Measurements from ENCODE around the gene MTR.

Gene MTR

GRCh38 chr1:236812334-236813030 lies 17.4 kb downstream of the MTR start:
- Histone ChIP-seq H3K9ac (ENCODE audit: low read length) (no peak overlapping the region), H3K9me3 (ENCODE audit: insufficient read depth, low read length) (no peaks in the 10 kb centered on the region), H3K9me2 (replicated peaks; ENCODE audit: insufficient read depth, low read length) (no peaks in the 10 kb centered on the region), H3F3A (ENCODE audit: insufficient read depth) (no peaks in the 10 kb centered on the region), H3K27me3 (ENCODE audit: low read length) (no peaks in the 10 kb centered on the region), H3K79me2 (ENCODE audit: insufficient read depth, low read length) (no peaks in the 10 kb centered on the region), H2AFZ (ENCODE audit: low read depth, low read length, severe bottlenecking) (no peak overlapping the region), H3K36me3 (ENCODE audit: low read length) (peaks cover 34% of the 10 kb centered on the region), H4K20me1 (ENCODE audit: low read depth, low read length) (no peaks in the 10 kb centered on the region), H3K4me2 (ENCODE audit: low read depth, low read length, poor library complexity, severe bottlenecking) (no peak overlapping the region), H3K4me3 (ENCODE audit: insufficient read depth, low read length, poor library complexity, severe bottlenecking) (no peak overlapping the region), H3K27ac (ENCODE audit: low read depth, low read length) (no peak overlapping the region)
- no peak for TF ChIP-seq CTCF (IDR thresholded peaks at IDR 0.05; ENCODE audit: insufficient read depth, low read length, poor library complexity, severe bottlenecking)
- no peak for TF ChIP-seq EZH2phosphoT487 (conservative IDR thresholded peaks at IDR 0.05; ENCODE audit: low read length)

- TF ChIP-seq CTCF (IDR thresholded peaks at IDR 0.05; ENCODE audit: insufficient read depth, low read length, poor library complexity, severe bottlenecking) (no peak), EZH2phosphoT487 (conservative IDR thresholded peaks at IDR 0.05; ENCODE audit: low read length) (no peak)
- H3K27me3 ChIP-seq (ENCODE audit: low read length), result no peaks in the 10 kb centered on the region
Observed at GRCh38 chr1:236815941-236816340, 20.8 kb downstream of the MTR start.

GRCh38 chr1:236819856-236820255 lies 24.8 kb downstream of the MTR start:
- Histone ChIP-seq H4K20me1 (ENCODE audit: low read depth, low read length) (no peaks in the 10 kb centered on the region), H3K4me3 (ENCODE audit: insufficient read depth, low read length, poor library complexity, severe bottlenecking) (no peak overlapping the region), H3K9me2 (replicated peaks; ENCODE audit: insufficient read depth, low read length) (no peaks in the 10 kb centered on the region), H3K9me3 (ENCODE audit: insufficient read depth, low read length) (no peaks in the 10 kb centered on the region), H3K9ac (ENCODE audit: low read length) (no peak overlapping the region), H3K27me3 (ENCODE audit: low read length) (no peaks in the 10 kb centered on the region), H2AFZ (ENCODE audit: low read depth, low read length, severe bottlenecking) (no peak overlapping the region), H3K27ac (ENCODE audit: low read depth, low read length) (no peak overlapping the region), H3F3A (ENCODE audit: insufficient read depth) (no peaks in the 10 kb centered on the region; the same call in 1 of the 2 replicates), H3K4me2 (ENCODE audit: low read depth, low read length, poor library complexity, severe bottlenecking) (no peak overlapping the region), H3K36me3 (ENCODE audit: low read length) (peaks cover 41% of the 10 kb centered on the region), H3K79me2 (ENCODE audit: insufficient read depth, low read length) (peaks cover 3% of the 10 kb centered on the region; the same call in 1 of the 2 replicates)
- no peak for TF ChIP-seq EZH2phosphoT487 (conservative IDR thresholded peaks at IDR 0.05; ENCODE audit: low read length)

More at GRCh38 chr1:236815941-236816340, 20.8 kb downstream of the MTR start:
- H3K4me3 ChIP-seq (ENCODE audit: insufficient read depth, low read length, poor library complexity, severe bottlenecking), result no peak overlapping the region
- no peaks in the 10 kb centered on the region for H3K9me3 ChIP-seq (ENCODE audit: insufficient read depth, low read length)
- no peak overlapping the region for H3K4me2 ChIP-seq (ENCODE audit: low read depth, low read length, poor library complexity, severe bottlenecking)
- no peak overlapping the region for H3K27ac ChIP-seq (ENCODE audit: low read depth, low read length)
- H3K79me2 ChIP-seq (ENCODE audit: insufficient read depth, low read length), result no peaks in the 10 kb centered on the region
- H4K20me1 ChIP-seq (ENCODE audit: low read depth, low read length), result no peaks in the 10 kb centered on the region
- H3F3A ChIP-seq (ENCODE audit: insufficient read depth), result no peaks in the 10 kb centered on the region; the same call in 1 of the 2 replicates
- peaks cover 33% of the 10 kb centered on the region for H3K36me3 ChIP-seq (ENCODE audit: low read length)
- no peak overlapping the region for H3K9ac ChIP-seq (ENCODE audit: low read length)
- H3K9me2 ChIP-seq (replicated peaks; ENCODE audit: insufficient read depth, low read length), result no peaks in the 10 kb centered on the region
- no peak overlapping the region for H2AFZ ChIP-seq (ENCODE audit: low read depth, low read length, severe bottlenecking)

- no peaks in the 10 kb centered on the region for H3K9me2 ChIP-seq (replicated peaks; ENCODE audit: insufficient read depth, low read length)
- H3F3A ChIP-seq (ENCODE audit: insufficient read depth), result no peaks in the 10 kb centered on the region; the same call in 1 of the 2 replicates
- peaks cover 3% of the 10 kb centered on the region; the same call in 1 of the 2 replicates for H3K79me2 ChIP-seq (ENCODE audit: insufficient read depth, low read length)
- H3K9me3 ChIP-seq (ENCODE audit: insufficient read depth, low read length), result no peaks in the 10 kb centered on the region
- no peak overlapping the region for H3K4me2 ChIP-seq (ENCODE audit: low read depth, low read length, poor library complexity, severe bottlenecking)
- H3K9ac ChIP-seq (ENCODE audit: low read length), result no peak overlapping the region
- H3K4me3 ChIP-seq (ENCODE audit: insufficient read depth, low read length, poor library complexity, severe bottlenecking), result no peak overlapping the region
- no peak for TF ChIP-seq EZH2phosphoT487 (conservative IDR thresholded peaks at IDR 0.05; ENCODE audit: low read length)
- TF ChIP-seq CTCF (IDR thresholded peaks at IDR 0.05; ENCODE audit: insufficient read depth, low read length, poor library complexity, severe bottlenecking), result no peak
- peaks cover 36% of the 10 kb centered on the region for H3K36me3 ChIP-seq (ENCODE audit: low read length)
- H3K27ac ChIP-seq (ENCODE audit: low read depth, low read length), result no peak overlapping the region
- H3K27me3 ChIP-seq (ENCODE audit: low read length), result no peaks in the 10 kb centered on the region
- no peaks in the 10 kb centered on the region for H4K20me1 ChIP-seq (ENCODE audit: low read depth, low read length)
- no peak overlapping the region for H2AFZ ChIP-seq (ENCODE audit: low read depth, low read length, severe bottlenecking)
Observed at GRCh38 chr1:236821091-236821627, 26.1 kb downstream of the MTR start.

Measured in SU-DHL-6 (cell line).